ENCODE measurements around the gene CRAMP1.
A peak's percentile ranks its signal among the peaks of the same experiment; 100 is the strongest.
"Not testable (repeated sequence)": the region's sequence is repeated elsewhere in the genome, so short reads cannot be mapped to it uniquely, and the experiment has no call there.

Gene CRAMP1

GRCh38 chr16:1612320-1613111, at the start of gene CRAMP1:
Gene CRAMP1 (plus strand): TSS chr16:1612360. CDS start chr16:1614640, 2,280 bp downstream.
- no peak for DNase-seq (ENCODE audit: low spot score)

GRCh38 chr16:1563786-1564185, 48.4 kb upstream of the CRAMP1 start:
- no peak for DNase-seq (ENCODE audit: low spot score)

- DNase-seq (ENCODE audit: low spot score), result no peak
Observed at GRCh38 chr16:1564325-1564724, 47.8 kb upstream of the CRAMP1 start.

GRCh38 chr16:1565083-1565805, 46.9 kb upstream of the CRAMP1 start:
- DNase-seq (ENCODE audit: low spot score), result no peak

GRCh38 chr16:1567988-1568387, 44.2 kb upstream of the CRAMP1 start:
- no peak for DNase-seq (ENCODE audit: low spot score)

- DNase-seq (ENCODE audit: low spot score), result no peak
Observed at GRCh38 chr16:1571012-1571671, 41.0 kb upstream of the CRAMP1 start.

GRCh38 chr16:1572673-1573072, 39.5 kb upstream of the CRAMP1 start:
- DNase-seq (ENCODE audit: low spot score), result no peak

- DNase-seq (ENCODE audit: low spot score), result no peak
Observed at GRCh38 chr16:1573301-1573700, 38.9 kb upstream of the CRAMP1 start.

GRCh38 chr16:1575578-1575977, 36.6 kb upstream of the CRAMP1 start:
- no peak for DNase-seq (ENCODE audit: low spot score)

- DNase-seq (ENCODE audit: low spot score), result peak; percentile 5
Observed at GRCh38 chr16:1579214-1579613, 32.9 kb upstream of the CRAMP1 start.

GRCh38 chr16:1580256-1580655, 31.9 kb upstream of the CRAMP1 start:
- DNase-seq (ENCODE audit: low spot score), result no peak

- DNase-seq (ENCODE audit: low spot score), result no peak
Observed at GRCh38 chr16:1580956-1581355, 31.2 kb upstream of the CRAMP1 start.

- no peak for DNase-seq (ENCODE audit: low spot score)
Observed at GRCh38 chr16:1581804-1582203, 30.4 kb upstream of the CRAMP1 start.

- no peak for DNase-seq (ENCODE audit: low spot score)
Observed at GRCh38 chr16:1583180-1583579, 29.0 kb upstream of the CRAMP1 start.

- no peak for DNase-seq (ENCODE audit: low spot score)
Observed at GRCh38 chr16:1584926-1585484, 27.2 kb upstream of the CRAMP1 start.

- no peak for DNase-seq (ENCODE audit: low spot score)
Observed at GRCh38 chr16:1590366-1590765, 21.8 kb upstream of the CRAMP1 start.

- no peak for DNase-seq (ENCODE audit: low spot score)
Observed at GRCh38 chr16:1590930-1591705, 21.0 kb upstream of the CRAMP1 start.

GRCh38 chr16:1592446-1592845, 19.7 kb upstream of the CRAMP1 start:
- DNase-seq (ENCODE audit: low spot score), result no peak

GRCh38 chr16:1595511-1595910, 16.6 kb upstream of the CRAMP1 start:
- not testable (repeated sequence) for DNase-seq (ENCODE audit: low spot score)

- no peak for DNase-seq (ENCODE audit: low spot score)
Observed at GRCh38 chr16:1596516-1596915, 15.6 kb upstream of the CRAMP1 start.

- DNase-seq (ENCODE audit: low spot score), result no peak
Observed at GRCh38 chr16:1597154-1597553, 15.0 kb upstream of the CRAMP1 start.

- no peak for DNase-seq (ENCODE audit: low spot score)
Observed at GRCh38 chr16:1601031-1601430, 11.1 kb upstream of the CRAMP1 start.

Measured in CD4-positive, alpha-beta T cell treated with Interleukin-2 at 100 ng/mL for 4 hours (primary cell).